K562 (cell line): ENCODE measurements around the gene ARFGEF3. TPM values are rescaled to one million over a fixed set of nuclear protein-coding genes. Genes with fewer than 3 reads are reported as not detected.

ENCODE experiments used
- ATAC-seq: fragments of 200-7000 bp; cut with Tn5 transposase; 3 replicates; pipeline ENCODE4 v1.9.1; 2020; ENCODE audit warnings: moderate library complexity
- BruUV-seq: library from RNA; stranded (reverse); fragments of 400-500 nt; replicated peaks from 2 replicates; lab custom pipeline; 2021; lab: Mats Ljungman, UMichigan
- CTCF ChIA-PET: fragments of 300-600 bp; formaldehyde crosslinking; extraction: SDS; loops from one replicate; lab custom pipeline; 2021; ENCODE audit warnings: low intra/inter-chr PET ratio; lab: Yijun Ruan, JAX
- POLR2A ChIA-PET: fragments of 300-600, 350-650 bp; sonication (Branson Sonifier 250); formaldehyde crosslinking; extraction: SDS; loops from one replicate; lab custom pipeline; 2021; ENCODE audit warnings: antibody characterized with exemption, inconsistent platforms; lab: Yijun Ruan, JAX
- DNase-seq, 4 experiments: peaks; one replicate each; pipeline versions ENCODE4 v3.0.0 to v3.0.0-alpha.2; 2011 to 2018; ENCODE audit warnings: low spot score in 3 of 4, mixed read lengths in 3 of 4; ENCODE audit errors: extremely low read depth in 1 of 4
- FAIRE-seq: peaks from 2 replicates; lab custom pipeline; 2011; peaks lifted over from hg19 to GRCh38; lab: Jason Lieb, UNC
- H2AFZ ChIP-seq: 2 replicates; pipeline ENCODE4 v1.6.0; 2011; ENCODE audit warnings: low read depth, low read length, control low read depth, inconsistent platforms
- H3K27ac ChIP-seq: fragments of 200-600 bp; 3 replicates; pipeline ENCODE4 v1.8.0; 2011; ENCODE audit warnings: low read depth, mild to moderate bottlenecking, control low read depth, inconsistent platforms, low read length, moderate library complexity, mixed read lengths; ENCODE audit errors: extremely low read depth
- H3K27me3 ChIP-seq, 2 experiments: fragments of 300-600 bp in 1 of 2; 2 replicates in 1 of 2; 3 replicates in 1 of 2; pipeline versions ENCODE4 v1.6.0 to v1.8.0; 2011; ENCODE audit warnings: inconsistent platforms in 2 of 2, low read length in 2 of 2, mild to moderate bottlenecking in 1 of 2, mixed read lengths in 1 of 2, moderate library complexity in 1 of 2; ENCODE audit not compliant: control insufficient read depth in 2 of 2, insufficient read depth in 2 of 2
- H3K36me3 ChIP-seq: fragments of 300-600 bp; 3 replicates; pipeline ENCODE4 v1.8.0; 2011; ENCODE audit warnings: mild to moderate bottlenecking, low read length, inconsistent platforms; ENCODE audit not compliant: control insufficient read depth, insufficient read depth
- H3K4me1 ChIP-seq, 2 experiments: fragments of 200-600 bp in 1 of 2; replicated peaks in 1 of 2; 2 replicates in 1 of 2; 3 replicates in 1 of 2; pipeline versions ENCODE4 v1.5.1 to v1.8.0; 2011; ENCODE audit warnings: inconsistent platforms in 2 of 2, low read length in 2 of 2, mild to moderate bottlenecking in 1 of 2, mixed read lengths in 1 of 2, moderate library complexity in 1 of 2; ENCODE audit not compliant: control insufficient read depth in 2 of 2, insufficient read depth in 2 of 2
- H3K4me2 ChIP-seq: 2 replicates; pipeline ENCODE4 v1.6.1; 2011; ENCODE audit warnings: low read length, control low read depth, inconsistent platforms, mixed read lengths; ENCODE audit not compliant: insufficient read depth
- H3K4me3 ChIP-seq: fragments of 200-600 bp; sonication (generic), shearing (Covaris generic); 2 replicates; pipeline ENCODE4 v1.5.1; 2016; ENCODE audit warnings: control low read depth, inconsistent platforms
- H3K79me2 ChIP-seq: fragments of 200-600 bp; 3 replicates; pipeline ENCODE4 v1.8.0; 2011; ENCODE audit warnings: low read length, inconsistent platforms; ENCODE audit not compliant: control insufficient read depth, insufficient read depth
- H3K9ac ChIP-seq, 2 experiments: 2 replicates each; pipeline versions ENCODE4 v1.6.0 to v1.6.1; 2011; ENCODE audit warnings: low read depth in 2 of 2, low read length in 2 of 2, control low read depth in 1 of 2, inconsistent platforms in 1 of 2, mild to moderate bottlenecking in 1 of 2, mixed read lengths in 1 of 2; ENCODE audit not compliant: insufficient read depth in 1 of 2
- H3K9me1 ChIP-seq: one replicate; pipeline ENCODE4 v1.6.0; 2011; ENCODE audit warnings: inconsistent platforms, mild to moderate bottlenecking, low read length, moderate library complexity; ENCODE audit not compliant: control insufficient read depth, insufficient read depth
- H3K9me3 ChIP-seq: replicated peaks from 2 replicates; pipeline ENCODE4 v1.5.1; 2011; ENCODE audit warnings: low read depth, low read length, inconsistent platforms; ENCODE audit not compliant: control insufficient read depth, insufficient read depth
- H4K20me1 ChIP-seq: replicated peaks from 2 replicates; pipeline ENCODE4 v1.6.1; 2011; ENCODE audit warnings: low read length, inconsistent platforms, mixed read lengths; ENCODE audit not compliant: control insufficient read depth, insufficient read depth
- ARNT ChIP-seq, 2 experiments: fragments of 450-650 bp; IDR thresholded peaks; 2 replicates each; pipeline ENCODE4 v1.6.1; 2016; ENCODE audit warnings: mild to moderate bottlenecking in 1 of 2
- CEBPZ ChIP-seq: fragments of 150-350 bp; IDR thresholded peaks from 2 replicates; pipeline ENCODE4 v1.6.1; 2014; ENCODE audit warnings: low read depth, mild to moderate bottlenecking, low read length, borderline replicate concordance
- CHCHD3 ChIP-seq: fragments of 250-450 bp; sonication (Bioruptor Pico); IDR thresholded peaks from 2 replicates; pipeline ENCODE4 v2.1.2; 2022; ENCODE audit warnings: mild to moderate bottlenecking
- E2F6 ChIP-seq, 2 experiments: IDR thresholded peaks; 2 replicates each; pipeline ENCODE4 v1.6.1; 2011; ENCODE audit warnings: borderline replicate concordance in 1 of 2, control low read depth in 1 of 2, low read depth in 1 of 2, low read length in 1 of 2, mild to moderate bottlenecking in 1 of 2, mixed read lengths in 1 of 2, moderate library complexity in 1 of 2; ENCODE audit not compliant: insufficient read depth in 1 of 2, insufficient read length in 1 of 2, poor library complexity in 1 of 2, severe bottlenecking in 1 of 2; ENCODE audit errors: extremely low read depth in 1 of 2
- MEF2D ChIP-seq: conservative IDR thresholded peaks from 2 replicates; pipeline ENCODE4 v1.6.1; 2016; ENCODE audit warnings: low read depth, missing genetic modification characterization, missing compliant biosample characterization
- SMAD4 ChIP-seq: fragments of 250-450 bp; sonication (Bioruptor Pico); conservative IDR thresholded peaks from 2 replicates; pipeline ENCODE4 v1.8.0; 2021; ENCODE audit warnings: inconsistent platforms, mild to moderate bottlenecking, moderate library complexity
- STAG1 ChIP-seq: sonication (generic); formaldehyde crosslinking; IDR thresholded peaks from 2 replicates; pipeline ENCODE4 v1.5.0; 2020; ENCODE audit warnings: missing genetic modification reagents, borderline replicate concordance
- WGBS: fragments of 100-300 bp; shearing (Covaris generic); methylation state at CpG from one replicate; pipeline ENCODE4 v1.1.6; 2016; ENCODE audit warnings: low coverage, mixed read lengths; ENCODE audit not compliant: insufficient coverage; ENCODE audit errors: missing lambda C conversion rate; 5-methylcytosine and 5-hydroxymethylcytosine counted together
- in situ Hi-C: fragments of 300-500 bp; cut with MboI; formaldehyde crosslinking; loops from 4 replicates; pipeline ENCODE4 v1.15.0; 2018; ENCODE audit warnings: inconsistent platforms, mixed read lengths
- intact Hi-C: fragments of 100-400 bp; cut with micrococcal nuclease; formaldehyde crosslinking; loops from 2 replicates; pipeline ENCODE4 v1.14.2; 2022
- polyA plus RNA-seq, 8 experiments: library from polyadenylated mRNA; depleted of rRNA in 4 of 8; stranded (reverse) in 5 of 8; unstranded in 3 of 8; fragments of >200 nt; fragmentation: Nextera tagmentation in 2 of 8; fragmentation: Illumina TruSeq in 1 of 8; extraction: Ambion mirVana in 2 of 8; extraction: Trizol in 1 of 8; gene quantifications; 2 replicates each; pipeline versions ENCODE4 v1.2.1 to v1.2.3, GENCODE V29; 2011 to 2014; ENCODE audit warnings: inconsistent platforms in 1 of 8, missing spikeins in 1 of 8
- total RNA-seq, 7 experiments: library from RNA; depleted of rRNA in 6 of 7; stranded (reverse); fragments of >200 nt in 6 of 7; fragmentation: Illumina TruSeq in 2 of 7; extraction: Trizol in 2 of 7; gene quantifications; 2 replicates each; pipeline versions ENCODE4 v1.2.1 to v1.2.3, GENCODE V29; 2011 to 2021; ENCODE audit warnings: low replicate concordance in 1 of 7
- TF ChIP-seq, protein P1 (sequence below): fragments of 450-650 bp; IDR thresholded peaks from 2 replicates; pipeline ENCODE4 v1.7.0; 2016; ENCODE audit warnings: borderline replicate concordance

ARFGEF3 gene
- total and polyA plus RNA-seq, 9 of the 15 experiments (the other 6 are each of a cell fraction or from before 2014, with no cell fraction given) = under 0.01 to 0.02 TPM; not detected in 7

GRCh38 chr6:138145402-138145801, 16.3 kb upstream of the ARFGEF3 start:
- DNase-seq (no peak), ATAC-seq (no peak)
- no peaks in the 10 kb centered on the region for H4K20me1 ChIP-seq
- BruUV-seq = no TSS peak
- no peaks in the 10 kb centered on the region for H3K9me3 ChIP-seq
- no peaks in the 10 kb centered on the region for H3K79me2 ChIP-seq
- intact Hi-C loops = no loop called here
- no peaks in the 10 kb centered on the region for H3K4me1 ChIP-seq
- peaks cover 0 to 14% of the 10 kb centered on the region in 2 experiments; a peak in 2 of 5 replicates for H3K27me3 ChIP-seq
- no peak overlapping the region for H3K9ac ChIP-seq
- in situ Hi-C loops = no loop called here
- TF ChIP-seq MEF2D (tag) = no peak
- TF ChIP-seq, all 486 proteins: peak for 0
- 0% methylated on average over 3 of the region's 3 CpGs for WGBS
- H3K9me1 ChIP-seq = no peaks in the 10 kb centered on the region
- H3K4me2 ChIP-seq = no peak overlapping the region
- H2AFZ ChIP-seq = no peak overlapping the region
- no peak for FAIRE-seq
- no peaks in the 10 kb centered on the region for H3K36me3 ChIP-seq
- POLR2A ChIA-PET = no interaction called here
- no peak overlapping the region for H3K4me3 ChIP-seq
- CTCF ChIA-PET = no interaction called here
- no peak overlapping the region for H3K27ac ChIP-seq

GRCh38 chr6:138146544-138146943, 15.2 kb upstream of the ARFGEF3 start:
- FAIRE-seq = no peak
- H3K4me1 ChIP-seq = no peaks in the 10 kb centered on the region
- ATAC-seq = 0 out of 3 replicates have a peak, but pooled peaks have one; percentile 41
- 0% methylated on average over 5 of the region's 5 CpGs for WGBS
- no peak overlapping the region for H3K4me3 ChIP-seq
- CTCF ChIA-PET = no interaction called here
- no peaks in the 10 kb centered on the region for H3K9me3 ChIP-seq
- peaks cover 0 to 14% of the 10 kb centered on the region in 2 experiments; a peak in 2 of 5 replicates for H3K27me3 ChIP-seq
- no peak for TF ChIP-seq SMAD4 (CRISPR knock-in tag)
- TF ChIP-seq STAG1 = no peak
- TF ChIP-seq, protein P1, sequence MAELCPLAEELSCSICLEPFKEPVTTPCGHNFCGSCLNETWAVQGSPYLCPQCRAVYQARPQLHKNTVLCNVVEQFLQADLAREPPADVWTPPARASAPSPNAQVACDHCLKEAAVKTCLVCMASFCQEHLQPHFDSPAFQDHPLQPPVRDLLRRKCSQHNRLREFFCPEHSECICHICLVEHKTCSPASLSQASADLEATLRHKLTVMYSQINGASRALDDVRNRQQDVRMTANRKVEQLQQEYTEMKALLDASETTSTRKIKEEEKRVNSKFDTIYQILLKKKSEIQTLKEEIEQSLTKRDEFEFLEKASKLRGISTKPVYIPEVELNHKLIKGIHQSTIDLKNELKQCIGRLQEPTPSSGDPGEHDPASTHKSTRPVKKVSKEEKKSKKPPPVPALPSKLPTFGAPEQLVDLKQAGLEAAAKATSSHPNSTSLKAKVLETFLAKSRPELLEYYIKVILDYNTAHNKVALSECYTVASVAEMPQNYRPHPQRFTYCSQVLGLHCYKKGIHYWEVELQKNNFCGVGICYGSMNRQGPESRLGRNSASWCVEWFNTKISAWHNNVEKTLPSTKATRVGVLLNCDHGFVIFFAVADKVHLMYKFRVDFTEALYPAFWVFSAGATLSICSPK = no peak
- TF ChIP-seq CHCHD3 (CRISPR knock-in tag) = no peak
- peak in 1 of 2 experiments; percentile 69 for TF ChIP-seq E2F6 (IDR thresholded peaks at IDR 0.05; ENCODE audit: borderline replicate concordance in 1 of 2, extremely low read depth in 1 of 2, insufficient read depth in 1 of 2, insufficient read length in 1 of 2, low read depth in 1 of 2, low read length in 1 of 2, poor library complexity in 1 of 2, severe bottlenecking in 1 of 2)
- no peak for TF ChIP-seq ARNT (IDR thresholded peaks at IDR 0.05)
- no peak for TF ChIP-seq CEBPZ
- in situ Hi-C loops (no loop called here), intact Hi-C loops (no loop called here)
- H3K9ac ChIP-seq = no peak overlapping the region
- BruUV-seq = no TSS peak
- H3K27ac ChIP-seq = no peak overlapping the region
- no peak overlapping the region for H2AFZ ChIP-seq
- no peaks in the 10 kb centered on the region for H4K20me1 ChIP-seq
- no peaks in the 10 kb centered on the region for H3K36me3 ChIP-seq
- no peaks in the 10 kb centered on the region for H3K79me2 ChIP-seq
- no peak for DNase-seq
- no peak overlapping the region for H3K4me2 ChIP-seq
- no peaks in the 10 kb centered on the region for H3K9me1 ChIP-seq
- POLR2A ChIA-PET = interaction anchor here (0.8 kb wide), 1 partner anchor 9 kb away, joined by 5 read pairs; no protein-coding TSS in a partner anchor
